ENCODE data around the gene FAM89B. TPM values are rescaled to one million over a fixed set of nuclear protein-coding genes. Genes with fewer than 3 reads are reported as not detected.
A peak's percentile ranks its signal among the peaks of the same experiment; 100 is the strongest.

Gene FAM89B
- total RNA-seq, 2 experiments from 2014 or later, result 25.3 to 28.3 TPM

GRCh38 chr11:65616575-65617001, 44.2 kb downstream of the FAM89B start:
- DNase-seq, result peak; percentile 57
- intact Hi-C loops (cut with micrococcal nuclease), result no loop called here

GRCh38 chr11:65617136-65617850, 45.0 kb downstream of the FAM89B start:
- ChIA-PET CTCF (interaction anchor here (1.0 to 5.7 kb wide), 6 partner anchors 9 to 76 kb away, joined by 3 to 39 read pairs (median 6); partner anchors contain the start of genes FAM89B and SIPA1), POLR2A (interaction anchor here (0.9 to 2.9 kb wide), 2 partner anchors 9 to 46 kb away, joined by 3 to 21 read pairs; partner anchors contain the start of gene ZNRD2)
- H3K9me3 Mint-ChIP-seq, result no peaks in the 10 kb centered on the region
- H3K27ac Mint-ChIP-seq, result peak overlapping the region; percentile 88
- DNase-seq, result no peak
- H3K4me3 Mint-ChIP-seq, result peak overlapping the region; percentile 96
- H3K36me3 Mint-ChIP-seq, result peaks cover 38% of the 10 kb centered on the region
- peaks cover 3% of the 10 kb centered on the region for H3K27me3 Mint-ChIP-seq
- peaks cover 25% of the 10 kb centered on the region for H3K4me1 Mint-ChIP-seq (ENCODE audit: low read depth)
- intact Hi-C loops (cut with micrococcal nuclease), result no loop called here

More at GRCh38 chr11:65616575-65617001, 44.2 kb downstream of the FAM89B start:
- Mint-ChIP-seq H3K9me3 (no peaks in the 10 kb centered on the region), H3K4me3 (peak overlapping the region; percentile 96), H3K4me1 (ENCODE audit: low read depth) (peaks cover 31% of the 10 kb centered on the region), H3K36me3 (peaks cover 35% of the 10 kb centered on the region), H3K27me3 (peaks cover 3% of the 10 kb centered on the region), H3K27ac (peak overlapping the region; percentile 88)
- POLR2A ChIA-PET, result interaction anchor here (0.5 to 2.9 kb wide), 4 partner anchors 9 to 499 kb away, joined by 3 to 21 read pairs (median 3); partner anchors contain the start of gene ZNRD2
- CTCF ChIA-PET, result interaction anchor here (0.6 to 5.7 kb wide), 6 partner anchors 10 to 95 kb away, joined by 3 to 39 read pairs (median 6); partner anchors contain the start of genes FAM89B and SIPA1

DNA sequence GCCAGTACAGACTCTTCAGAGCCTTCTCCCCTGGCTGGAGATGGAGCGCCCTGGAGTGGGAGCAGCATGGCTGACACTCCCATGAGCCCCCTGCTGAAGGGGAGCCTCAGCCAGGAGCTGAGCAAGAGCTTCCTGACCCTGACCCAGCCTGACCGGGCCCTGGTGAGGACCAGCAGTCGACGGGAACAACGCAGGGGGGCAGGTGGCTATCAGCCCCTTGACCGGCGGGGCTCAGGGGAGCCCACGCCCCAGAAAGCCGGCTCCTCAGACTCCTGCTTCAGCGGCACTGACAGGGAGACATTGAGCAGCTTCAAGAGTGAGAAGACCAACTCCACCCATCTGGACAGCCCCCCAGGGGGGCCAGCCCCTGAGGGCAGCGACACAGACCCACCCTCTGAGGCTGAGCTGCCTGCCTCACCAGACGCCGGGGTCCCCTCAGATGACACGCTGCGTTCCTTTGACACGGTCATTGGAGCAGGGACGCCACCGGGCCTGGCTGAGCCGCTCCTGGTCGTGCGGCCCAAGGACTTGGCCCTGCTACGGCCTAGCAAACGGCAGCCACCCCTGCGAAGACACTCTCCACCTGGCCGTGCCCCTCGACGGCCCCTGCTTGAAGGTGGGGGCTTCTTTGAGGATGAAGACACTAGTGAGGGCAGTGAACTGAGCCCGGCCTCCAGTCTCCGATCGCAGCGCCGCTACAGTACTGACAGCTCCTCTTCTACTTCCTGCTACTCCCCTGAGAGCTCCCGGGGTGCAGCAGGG, 45.8 kb downstream of the FAM89B start:
- intact Hi-C loops (cut with micrococcal nuclease), result no loop called here
- Mint-ChIP-seq H3K4me3 (no peak overlapping the region), H3K9me3 (no peaks in the 10 kb centered on the region), H3K27me3 (peaks cover 3% of the 10 kb centered on the region), H3K27ac (no peak overlapping the region), H3K36me3 (peaks cover 39% of the 10 kb centered on the region), H3K4me1 (ENCODE audit: low read depth) (peaks cover 16% of the 10 kb centered on the region)
- POLR2A ChIA-PET, result no interaction called here
- no peak for DNase-seq
- CTCF ChIA-PET, result interaction anchor here (1.4 to 1.9 kb wide), 3 partner anchors 14 to 77 kb away, joined by 3 to 8 read pairs (median 4); no protein-coding TSS in a partner anchor

GRCh38 chr11:65618763-65619162, 46.4 kb downstream of the FAM89B start:
- intact Hi-C loops (cut with micrococcal nuclease), result no loop called here
- H3K4me1 Mint-ChIP-seq (ENCODE audit: low read depth), result peaks cover 14% of the 10 kb centered on the region
- H3K36me3 Mint-ChIP-seq, result peaks cover 37% of the 10 kb centered on the region
- POLR2A ChIA-PET, result no interaction called here
- H3K27ac Mint-ChIP-seq, result no peak overlapping the region
- DNase-seq, result no peak
- peaks cover 3% of the 10 kb centered on the region for H3K27me3 Mint-ChIP-seq
- CTCF ChIA-PET, result interaction anchor here (1.4 kb wide), 1 partner anchor 78 kb away, joined by 4 read pairs; no protein-coding TSS in a partner anchor
- no peaks in the 10 kb centered on the region for H3K9me3 Mint-ChIP-seq
- H3K4me3 Mint-ChIP-seq, result no peak overlapping the region

- H3K4me1 Mint-ChIP-seq (ENCODE audit: low read depth), result peaks cover 14% of the 10 kb centered on the region
- ChIA-PET POLR2A (no interaction called here), CTCF (interaction anchor here (1.4 kb wide), 1 partner anchor 78 kb away, joined by 4 read pairs; no protein-coding TSS in a partner anchor)
- DNase-seq, result no peak
- H3K27ac Mint-ChIP-seq, result no peak overlapping the region
- no peak overlapping the region for H3K4me3 Mint-ChIP-seq
- H3K36me3 Mint-ChIP-seq, result peaks cover 38% of the 10 kb centered on the region
- H3K27me3 Mint-ChIP-seq, result peaks cover 3% of the 10 kb centered on the region
- intact Hi-C loops (cut with micrococcal nuclease), result no loop called here
- no peaks in the 10 kb centered on the region for H3K9me3 Mint-ChIP-seq
These were observed 47.1 kb downstream of the FAM89B start for GRCh38 chr11:65619281-65619928.

DNA sequence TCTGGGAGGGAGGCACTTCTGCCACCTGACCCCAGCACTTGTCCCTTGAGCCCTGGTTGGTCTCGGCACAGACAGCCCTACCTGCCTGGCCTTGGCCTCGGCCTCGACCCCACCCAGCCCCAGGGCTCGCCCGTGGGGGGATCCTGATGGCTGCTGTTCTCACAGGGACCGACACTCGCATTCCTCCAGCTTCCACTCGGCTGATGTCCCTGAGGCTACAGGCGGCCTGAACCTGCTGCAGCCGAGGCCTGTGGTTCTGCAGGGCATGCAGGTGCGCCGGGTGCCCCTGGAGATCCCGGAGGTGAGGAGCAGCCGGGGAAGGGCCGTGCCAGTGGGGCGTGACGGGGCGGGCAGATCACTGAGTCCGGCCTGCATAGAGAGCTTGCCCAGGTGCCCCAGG, 48.3 kb downstream of the FAM89B start:
- intact Hi-C loops (cut with micrococcal nuclease), result no loop called here
- POLR2A ChIA-PET, result no interaction called here
- no peaks in the 10 kb centered on the region for H3K9me3 Mint-ChIP-seq
- CTCF ChIA-PET, result no interaction called here
- H3K4me3 Mint-ChIP-seq, result no peak overlapping the region
- DNase-seq, result no peak
- H3K27me3 Mint-ChIP-seq, result no peaks in the 10 kb centered on the region
- H3K36me3 Mint-ChIP-seq, result peaks cover 40% of the 10 kb centered on the region
- H3K27ac Mint-ChIP-seq, result no peak overlapping the region
- H3K4me1 Mint-ChIP-seq (ENCODE audit: low read depth), result peaks cover 14% of the 10 kb centered on the region

- CTCF ChIA-PET, result no interaction called here
These were observed 49.1 kb downstream of the FAM89B start for GRCh38 chr11:65621460-65621859.

GRCh38 chr11:65622011-65622410, 49.7 kb downstream of the FAM89B start:
- intact Hi-C loops (cut with micrococcal nuclease), result no loop called here
- CTCF ChIA-PET, result no interaction called here

More at GRCh38 chr11:65621460-65621859, 49.1 kb downstream of the FAM89B start:
- peaks cover 14% of the 10 kb centered on the region for H3K4me1 Mint-ChIP-seq (ENCODE audit: low read depth)
- intact Hi-C loops (cut with micrococcal nuclease), result no loop called here
- no peak for DNase-seq
- no peak overlapping the region for H3K27ac Mint-ChIP-seq
- POLR2A ChIA-PET, result interaction anchor here (0.5 kb wide), 1 partner anchor 71 kb away, joined by 3 read pairs; no protein-coding TSS in a partner anchor
- H3K36me3 Mint-ChIP-seq, result peaks cover 44% of the 10 kb centered on the region
- no peaks in the 10 kb centered on the region for H3K9me3 Mint-ChIP-seq
- H3K27me3 Mint-ChIP-seq, result no peaks in the 10 kb centered on the region
- H3K4me3 Mint-ChIP-seq, result no peak overlapping the region

DNA sequence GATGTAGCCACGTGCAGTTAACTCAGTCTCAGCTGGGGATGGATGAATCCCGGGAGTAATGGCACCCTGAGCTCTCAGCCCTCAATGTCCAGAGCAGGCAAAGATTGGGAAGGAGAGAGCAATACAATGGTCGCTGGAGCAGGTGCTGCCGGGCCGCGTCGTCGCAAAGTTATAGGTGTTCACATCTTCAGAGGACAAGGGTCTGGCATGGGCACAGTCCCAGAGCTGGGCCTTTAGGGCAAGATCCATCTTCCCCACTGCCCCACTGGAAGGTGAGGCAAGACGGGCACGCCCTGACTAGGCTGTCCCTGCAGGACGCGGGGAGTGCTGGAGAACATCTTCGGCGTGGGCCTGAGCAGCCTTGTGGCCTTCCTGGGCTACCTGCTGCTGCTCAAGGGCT, 50.8 kb downstream of the FAM89B start:
- no peak for DNase-seq
- H3K4me1 Mint-ChIP-seq (ENCODE audit: low read depth), result peaks cover 2% of the 10 kb centered on the region
- ChIA-PET POLR2A (interaction anchor here (1.0 kb wide), 1 partner anchor 197 kb away, joined by 3 read pairs; no protein-coding TSS in a partner anchor), CTCF (interaction anchor here (0.6 to 1.3 kb wide), 2 partner anchors 195 to 236 kb away, joined by 3 read pairs; partner anchors contain the start of gene MUS81)
- no peaks in the 10 kb centered on the region for H3K27me3 Mint-ChIP-seq
- intact Hi-C loops (cut with micrococcal nuclease), result no loop called here
- H3K4me3 Mint-ChIP-seq, result no peak overlapping the region
- H3K36me3 Mint-ChIP-seq, result peaks cover 45% of the 10 kb centered on the region
- H3K9me3 Mint-ChIP-seq, result no peaks in the 10 kb centered on the region
- no peak overlapping the region for H3K27ac Mint-ChIP-seq

More at GRCh38 chr11:65622011-65622410, 49.7 kb downstream of the FAM89B start:
- no peaks in the 10 kb centered on the region for H3K9me3 Mint-ChIP-seq
- H3K36me3 Mint-ChIP-seq, result peaks cover 43% of the 10 kb centered on the region
- no peak overlapping the region for H3K27ac Mint-ChIP-seq
- no peak overlapping the region for H3K4me3 Mint-ChIP-seq
- no peaks in the 10 kb centered on the region for H3K27me3 Mint-ChIP-seq
- POLR2A ChIA-PET, result no interaction called here
- peaks cover 9% of the 10 kb centered on the region for H3K4me1 Mint-ChIP-seq (ENCODE audit: low read depth)
- DNase-seq, result no peak

Measured in activated CD4-positive, alpha-beta memory T cell treated with anti-CD3 and anti-CD28 coated beads for 36 hours (primary cell).